ENCODE measurements around the gene TNP2. TPM values are rescaled to one million over a fixed set of nuclear protein-coding genes. Genes with fewer than 3 reads are reported as not detected.

TNP2 gene
- polyA plus RNA-seq, 3 donors, result not detected

- no peak for DNase-seq (ENCODE audit: extremely low read depth in 1 of 11, low read depth in 9 of 11, low spot score in 4 of 11)
Measured at GRCh38 chr16:11249233-11250061, 19.7 kb downstream of the TNP2 start.

- DNase-seq (ENCODE audit: extremely low read depth in 1 of 11, low read depth in 9 of 11, low spot score in 4 of 11), result no peak
Measured at GRCh38 chr16:11248133-11248532, 21.0 kb downstream of the TNP2 start.

DNA sequence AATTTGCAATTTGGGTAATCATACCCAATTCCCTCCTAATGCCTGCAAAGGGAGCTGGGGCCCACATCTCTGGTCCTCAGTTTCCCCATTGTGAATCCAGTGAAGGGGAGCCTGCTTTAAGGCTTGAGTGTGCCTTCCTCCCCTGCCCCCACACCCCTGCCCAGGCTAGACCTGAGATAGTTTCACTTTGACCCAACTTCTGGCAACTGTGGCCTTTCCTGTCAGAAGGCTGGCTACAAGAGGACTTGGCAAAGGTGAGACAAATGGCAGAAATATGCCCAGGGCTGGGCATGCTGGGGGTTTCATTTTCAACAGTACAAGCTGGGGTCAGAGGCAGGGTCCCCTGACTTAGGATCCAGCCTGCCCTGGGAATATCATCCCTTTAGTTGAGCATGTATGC is 23.1 kb downstream of the TNP2 start:
- DNase-seq (ENCODE audit: extremely low read depth in 1 of 11, low read depth in 9 of 11, low spot score in 4 of 11), result no peak

GRCh38 chr16:11245222-11245737 is 23.8 kb downstream of the TNP2 start:
- no peak for DNase-seq (ENCODE audit: extremely low read depth in 1 of 11, low read depth in 9 of 11, low spot score in 4 of 11)

DNA sequence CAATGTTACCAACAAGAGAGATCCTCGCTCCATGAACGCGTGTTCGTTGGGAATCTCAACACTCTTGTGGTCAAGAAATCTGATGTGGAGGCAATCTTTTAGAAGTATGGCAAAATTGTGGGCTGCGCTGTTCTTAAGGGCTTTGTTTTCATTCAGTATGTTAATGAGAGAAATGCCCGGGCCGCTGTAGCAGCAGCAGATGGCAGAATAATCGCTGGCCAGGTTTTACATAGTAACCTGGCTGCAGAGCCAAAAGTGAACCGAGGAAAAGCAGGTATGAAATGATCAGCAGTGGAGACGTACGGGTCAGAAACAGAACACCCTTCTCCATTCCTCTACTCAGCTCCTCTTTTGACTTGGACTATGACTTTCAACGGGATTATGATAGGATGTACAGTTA is 26.5 kb downstream of the TNP2 start:
- DNase-seq (ENCODE audit: extremely low read depth in 1 of 11, low read depth in 9 of 11, low spot score in 4 of 11), result no peak

- DNase-seq (ENCODE audit: extremely low read depth in 1 of 11, low read depth in 9 of 11, low spot score in 4 of 11), result no peak
Measured at GRCh38 chr16:11241480-11242204, 27.5 kb downstream of the TNP2 start.

DNA sequence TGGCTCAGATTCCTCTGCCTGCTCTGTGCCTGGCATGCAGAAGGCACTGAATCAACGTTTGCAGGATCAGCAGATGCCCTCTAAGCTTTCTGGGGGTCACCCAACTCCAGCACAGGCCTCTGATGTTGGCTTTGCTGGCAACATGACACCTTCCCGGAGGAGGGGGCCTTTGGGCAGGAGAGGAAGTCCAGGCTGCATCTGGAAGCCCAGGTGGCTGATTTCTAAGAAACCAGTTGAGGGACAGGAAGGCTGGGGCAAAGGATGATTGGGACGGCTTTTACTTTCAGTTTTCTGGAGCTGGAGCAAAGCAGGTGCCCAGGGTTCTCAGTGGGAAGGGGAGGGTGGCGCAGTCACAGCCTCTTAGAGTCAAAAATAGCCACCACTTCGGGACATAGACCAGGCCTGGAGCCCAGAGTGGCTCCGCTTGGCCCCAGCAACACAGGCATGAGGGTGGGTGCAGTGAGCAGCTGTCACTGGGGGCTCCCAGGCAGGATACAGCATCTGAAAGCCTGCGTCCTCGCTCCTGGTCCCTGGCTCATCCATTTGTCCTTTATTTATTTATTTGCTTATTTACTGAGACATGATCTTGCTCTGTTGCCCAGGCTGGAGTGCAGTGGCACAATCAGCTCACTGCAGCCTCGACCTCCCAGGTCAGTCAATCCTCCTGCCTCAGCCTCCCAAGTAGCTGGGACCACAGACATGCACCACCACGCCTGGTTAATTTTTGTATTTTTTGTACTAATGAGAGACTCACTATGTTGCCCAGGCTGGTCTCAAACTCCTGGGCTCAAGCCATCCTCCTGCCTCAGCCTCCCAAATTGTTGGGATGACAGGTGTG is 28.3 kb downstream of the TNP2 start:
- DNase-seq (ENCODE audit: extremely low read depth in 1 of 11, low read depth in 9 of 11, low spot score in 4 of 11), result no peak

DNA sequence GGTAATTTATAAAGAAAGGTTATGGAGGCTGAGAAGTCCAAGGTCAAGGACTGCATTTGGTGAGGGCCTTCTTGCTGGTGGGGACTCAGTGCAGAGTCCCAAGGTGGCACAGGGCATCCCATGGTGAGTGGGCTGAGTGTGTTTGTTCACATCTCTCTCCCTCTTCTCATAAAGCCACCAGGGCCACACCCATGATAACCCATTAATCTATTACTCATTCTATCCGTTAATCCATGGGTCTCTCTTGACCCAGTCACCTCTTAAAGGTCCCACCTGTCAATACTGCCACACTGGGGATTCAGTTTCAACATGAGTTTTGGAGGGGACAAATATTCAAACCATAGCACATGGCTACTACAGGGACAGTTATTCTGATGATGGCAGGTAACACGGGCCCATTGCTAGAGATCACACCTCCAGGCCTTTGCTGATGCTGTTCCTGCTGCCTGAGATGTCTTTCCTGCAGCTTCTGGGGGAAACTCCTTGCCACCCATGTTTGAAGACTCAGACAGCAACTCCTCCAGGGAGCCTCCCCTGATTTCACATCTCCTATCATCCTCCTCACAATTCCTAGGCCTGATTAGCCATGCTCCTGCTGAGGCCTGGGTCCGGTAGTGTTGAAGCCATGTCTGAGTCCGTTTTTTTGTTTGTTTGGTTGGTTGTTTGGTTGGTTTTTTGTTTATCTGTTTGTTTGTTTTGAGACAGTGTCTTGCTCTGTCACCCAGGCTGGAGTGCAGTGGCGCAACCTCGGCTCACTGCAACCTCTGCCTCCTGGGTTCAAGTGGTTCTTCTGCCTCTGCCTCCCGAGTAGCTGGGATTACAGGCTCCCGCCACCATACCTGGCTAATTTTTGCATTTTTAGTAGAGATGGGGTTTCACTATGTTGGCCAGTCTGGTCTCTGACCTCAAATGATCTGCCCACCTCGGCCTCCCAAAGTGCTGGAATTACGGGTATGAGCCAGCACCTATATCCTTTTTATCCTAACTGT is 29.2 kb downstream of the TNP2 start:
- no peak for DNase-seq (ENCODE audit: extremely low read depth in 1 of 11, low read depth in 9 of 11, low spot score in 4 of 11)

- no peak for DNase-seq (ENCODE audit: extremely low read depth in 1 of 11, low read depth in 9 of 11, low spot score in 4 of 11)
Measured at GRCh38 chr16:11238272-11239202, 30.6 kb downstream of the TNP2 start.

DNA sequence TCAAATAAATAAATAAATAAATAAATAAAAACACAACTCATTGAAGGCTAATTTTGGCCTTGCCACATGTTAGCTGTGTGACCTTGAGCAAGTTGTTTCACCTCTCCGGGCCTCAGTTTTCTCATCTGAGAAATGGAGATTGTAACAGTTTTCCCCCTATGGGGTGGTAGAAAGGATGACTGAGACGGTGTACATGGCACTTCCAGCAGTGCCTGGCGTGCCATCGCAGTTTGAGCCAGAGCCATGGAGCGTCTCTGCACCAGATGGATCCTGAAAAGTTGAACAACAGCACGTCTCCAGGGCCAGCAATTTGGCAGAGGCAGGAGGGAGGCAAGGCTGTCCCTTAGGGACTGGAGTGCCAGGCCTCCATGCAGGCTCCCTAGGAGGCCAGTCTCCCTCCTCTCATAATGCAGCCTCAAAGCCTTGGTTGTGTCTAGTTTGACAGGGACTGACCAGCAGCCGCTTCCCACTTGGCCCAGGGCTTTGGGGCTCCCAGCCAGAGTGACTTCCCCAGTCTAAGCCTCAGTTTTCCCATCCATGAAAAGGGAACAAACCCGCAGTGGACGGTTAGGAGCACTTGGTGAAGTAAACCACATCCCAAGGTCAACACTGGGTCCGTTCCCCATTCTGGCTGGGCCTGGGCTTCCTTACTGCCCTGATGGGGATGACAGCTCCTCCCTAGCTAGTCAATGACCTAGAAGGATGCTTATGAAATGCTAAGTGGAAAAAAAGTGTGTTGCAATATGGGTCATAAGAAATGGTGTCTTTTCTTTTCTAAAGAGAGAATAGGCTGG is 32.5 kb downstream of the TNP2 start:
- no peak for DNase-seq (ENCODE audit: extremely low read depth in 1 of 11, low read depth in 9 of 11, low spot score in 4 of 11)

- no peak for DNase-seq (ENCODE audit: extremely low read depth in 1 of 11, low read depth in 9 of 11, low spot score in 4 of 11)
Measured at GRCh38 chr16:11235703-11235991, 33.5 kb downstream of the TNP2 start.

DNA sequence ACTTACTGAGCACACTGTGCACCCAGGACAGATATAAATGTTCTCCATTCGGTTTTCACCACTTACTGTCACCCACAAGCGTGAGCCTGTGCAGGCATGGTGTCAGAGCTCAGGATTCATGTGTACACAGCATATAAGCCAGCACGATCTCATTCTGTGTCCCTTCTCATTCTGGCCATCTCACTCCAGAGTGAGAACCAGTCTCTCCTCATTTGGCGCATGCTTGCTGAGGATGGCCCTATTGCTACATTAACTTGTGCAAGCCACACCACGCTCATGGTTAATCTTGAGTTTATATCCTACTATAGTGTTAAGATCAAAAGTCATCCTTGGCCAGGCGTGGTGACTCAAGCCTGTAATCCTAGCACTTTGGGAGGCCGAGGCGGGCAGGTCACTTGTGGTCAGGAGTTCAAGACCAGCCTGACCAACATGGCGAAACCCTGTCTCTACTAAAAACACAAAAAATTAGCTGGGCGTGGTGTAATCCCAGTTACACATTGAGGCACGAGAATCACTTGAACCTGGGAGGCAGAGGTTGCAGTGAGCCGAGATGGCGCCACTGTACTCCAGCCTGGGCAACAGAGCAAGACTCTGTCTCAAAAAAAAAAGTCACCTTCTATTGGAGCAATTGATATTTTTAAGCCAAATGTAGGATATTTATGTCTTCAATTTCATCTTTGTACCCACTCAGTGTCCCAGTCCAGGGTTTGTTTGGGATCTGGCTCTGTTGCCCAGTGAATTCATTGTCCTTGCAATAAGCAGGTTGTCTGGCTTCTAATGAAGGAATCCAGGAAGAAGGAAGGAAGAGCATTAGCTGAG is 34.0 kb downstream of the TNP2 start:
- DNase-seq (ENCODE audit: extremely low read depth in 1 of 11, low read depth in 9 of 11, low spot score in 4 of 11), result no peak

GRCh38 chr16:11233727-11234376 is 35.3 kb downstream of the TNP2 start:
- DNase-seq (ENCODE audit: extremely low read depth in 1 of 11, low read depth in 9 of 11, low spot score in 4 of 11), result no peak

GRCh38 chr16:11232852-11233726 is 36.0 kb downstream of the TNP2 start:
- DNase-seq (ENCODE audit: extremely low read depth in 1 of 11, low read depth in 9 of 11, low spot score in 4 of 11), result no peak

Data from renal cortex interstitium (tissue), 11 donors.